ENCODE results near the gene PRG3. TPM values are rescaled to one million over a fixed set of nuclear protein-coding genes. Genes with fewer than 3 reads are reported as not detected.

PRG3 gene
- total RNA-seq, 6 donors from 2014 or later, result not detected

- ATAC-seq (ENCODE audit: low FRiP score in 2 of 2) (no peak), DNase-seq (no peak)
- peaks cover 14 to 16% (median 15%) of the 10 kb centered on the region in 4 donors for H3K4me1 ChIP-seq
- H3K4me3 ChIP-seq, result no peak overlapping the region
- no peak overlapping the region for H3K27ac ChIP-seq
- H3K9me3 ChIP-seq, result no peaks in the 10 kb centered on the region
- peaks cover 33 to 89% (median 61%) of the 10 kb centered on the region in 4 donors for H3K36me3 ChIP-seq
- no peaks in the 10 kb centered on the region for H3K27me3 ChIP-seq
- no peak for TF ChIP-seq POLR2AphosphoS5 (IDR thresholded peaks at IDR 0.05)
- TF ChIP-seq CTCF (IDR thresholded peaks at IDR 0.05), result no peak
- no peak for TF ChIP-seq POLR2A (IDR thresholded peaks at IDR 0.05)
- TF ChIP-seq EP300 (IDR thresholded peaks at IDR 0.05), result no peak
Measured at GRCh38 chr11:57410287-57410686, 29.3 kb upstream of the PRG3 start.

GRCh38 chr11:57409321-57410100, 28.6 kb upstream of the PRG3 start:
- DNase-seq (peak in 1 of 2 donors; percentile 41), ATAC-seq (ENCODE audit: low FRiP score in 2 of 2) (no peak)
- no peak for TF ChIP-seq POLR2AphosphoS5 (IDR thresholded peaks at IDR 0.05)
- no peak for TF ChIP-seq POLR2A (IDR thresholded peaks at IDR 0.05)
- TF ChIP-seq EP300 (IDR thresholded peaks at IDR 0.05), result no peak
- no peak for TF ChIP-seq CTCF (IDR thresholded peaks at IDR 0.05)
- Histone ChIP-seq H3K4me1 (peaks cover 14 to 16% (median 15%) of the 10 kb centered on the region in 4 donors), H3K27me3 (no peaks in the 10 kb centered on the region), H3K9me3 (no peaks in the 10 kb centered on the region), H3K27ac (no peak overlapping the region), H3K36me3 (peaks cover 26 to 81% (median 53%) of the 10 kb centered on the region in 4 donors), H3K4me3 (no peak overlapping the region)
- 92 to 94% methylated on average over 16 to 18 of the region's 18 CpGs for WGBS, 2 donors

- Histone ChIP-seq H3K4me3 (no peak overlapping the region), H3K9me3 (no peaks in the 10 kb centered on the region), H3K27me3 (no peaks in the 10 kb centered on the region), H3K4me1 (peaks cover 14 to 16% (median 15%) of the 10 kb centered on the region in 4 donors), H3K27ac (no peak overlapping the region), H3K36me3 (peaks cover 20 to 74% (median 47%) of the 10 kb centered on the region in 4 donors)
- 68 to 71% methylated on average over 2 of the region's 2 CpGs for WGBS, 2 donors
- no peak for ATAC-seq (ENCODE audit: low FRiP score in 2 of 2)
- no peak for TF ChIP-seq POLR2A (IDR thresholded peaks at IDR 0.05)
- TF ChIP-seq CTCF (IDR thresholded peaks at IDR 0.05), result no peak
- TF ChIP-seq POLR2AphosphoS5 (IDR thresholded peaks at IDR 0.05), result no peak
- no peak for TF ChIP-seq EP300 (IDR thresholded peaks at IDR 0.05)
- no peak for DNase-seq
Measured at GRCh38 chr11:57408771-57409170, 27.8 kb upstream of the PRG3 start.

- ATAC-seq (ENCODE audit: low FRiP score in 2 of 2), result no peak
- Histone ChIP-seq H3K36me3 (peaks cover 20 to 67% (median 41%) of the 10 kb centered on the region in 4 donors), H3K4me3 (no peak overlapping the region), H3K27ac (no peak overlapping the region), H3K9me3 (no peaks in the 10 kb centered on the region), H3K27me3 (no peaks in the 10 kb centered on the region), H3K4me1 (peaks cover 14 to 16% (median 15%) of the 10 kb centered on the region in 4 donors)
- no peak for TF ChIP-seq EP300 (IDR thresholded peaks at IDR 0.05)
- no peak for TF ChIP-seq CTCF (IDR thresholded peaks at IDR 0.05)
- no peak for TF ChIP-seq POLR2AphosphoS5 (IDR thresholded peaks at IDR 0.05)
- TF ChIP-seq POLR2A (IDR thresholded peaks at IDR 0.05), result no peak
- 97 to 98% methylated on average over 8 of the region's 8 CpGs for WGBS, 2 donors
- DNase-seq, result no peak
Measured at GRCh38 chr11:57407941-57408475, 27.1 kb upstream of the PRG3 start.

All from upper lobe of left lung (tissue), 6 donors.